ENCODE results near the gene EEFSEC. TPM values are rescaled to one million over a fixed set of nuclear protein-coding genes. Genes with fewer than 3 reads are reported as not detected.

EEFSEC gene
- polyA plus RNA-seq, 1 donor (not counting 4 experiments of a cell fraction or from before 2014, with no cell fraction given) = 8.7 TPM

DNA sequence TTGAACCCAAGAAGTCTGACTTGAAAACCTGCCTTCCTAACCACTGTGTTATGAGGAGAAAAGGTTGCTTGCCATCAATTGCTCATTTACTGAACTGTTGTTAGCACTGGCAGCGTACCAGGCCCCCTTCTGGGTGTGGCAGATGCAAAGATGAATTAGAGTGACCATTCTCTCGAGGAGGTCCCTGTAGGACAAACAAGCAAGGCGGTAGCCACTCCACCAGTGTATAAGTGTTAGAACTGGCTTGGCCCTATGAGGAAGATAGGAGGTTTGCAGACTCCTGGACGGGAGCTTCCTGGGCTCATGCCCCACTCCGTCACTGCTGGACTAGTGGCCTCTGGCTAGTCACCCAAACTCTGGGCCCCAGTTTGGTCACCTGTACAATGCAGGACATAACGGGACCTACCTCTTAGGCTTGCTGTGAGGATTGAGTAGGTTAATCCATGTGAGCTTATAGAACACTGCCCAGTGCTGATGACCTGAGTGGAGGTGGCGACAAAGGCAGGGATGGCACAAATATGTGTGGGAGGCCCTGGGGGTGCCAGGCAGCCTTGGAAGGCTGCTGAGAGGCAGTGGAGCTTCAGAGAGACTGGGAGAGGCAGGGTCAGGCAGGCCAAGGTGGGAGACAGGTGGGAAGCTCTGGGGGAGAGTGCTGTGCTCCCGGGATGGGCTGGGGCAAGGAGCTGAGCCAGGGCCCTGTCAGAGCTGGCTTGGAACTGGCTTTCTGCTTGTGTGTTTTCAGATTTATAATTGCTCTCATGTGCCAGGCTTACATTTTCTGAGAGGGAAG is 167.5 kb downstream of the EEFSEC start:
- TF ChIP-seq, protein P1, sequence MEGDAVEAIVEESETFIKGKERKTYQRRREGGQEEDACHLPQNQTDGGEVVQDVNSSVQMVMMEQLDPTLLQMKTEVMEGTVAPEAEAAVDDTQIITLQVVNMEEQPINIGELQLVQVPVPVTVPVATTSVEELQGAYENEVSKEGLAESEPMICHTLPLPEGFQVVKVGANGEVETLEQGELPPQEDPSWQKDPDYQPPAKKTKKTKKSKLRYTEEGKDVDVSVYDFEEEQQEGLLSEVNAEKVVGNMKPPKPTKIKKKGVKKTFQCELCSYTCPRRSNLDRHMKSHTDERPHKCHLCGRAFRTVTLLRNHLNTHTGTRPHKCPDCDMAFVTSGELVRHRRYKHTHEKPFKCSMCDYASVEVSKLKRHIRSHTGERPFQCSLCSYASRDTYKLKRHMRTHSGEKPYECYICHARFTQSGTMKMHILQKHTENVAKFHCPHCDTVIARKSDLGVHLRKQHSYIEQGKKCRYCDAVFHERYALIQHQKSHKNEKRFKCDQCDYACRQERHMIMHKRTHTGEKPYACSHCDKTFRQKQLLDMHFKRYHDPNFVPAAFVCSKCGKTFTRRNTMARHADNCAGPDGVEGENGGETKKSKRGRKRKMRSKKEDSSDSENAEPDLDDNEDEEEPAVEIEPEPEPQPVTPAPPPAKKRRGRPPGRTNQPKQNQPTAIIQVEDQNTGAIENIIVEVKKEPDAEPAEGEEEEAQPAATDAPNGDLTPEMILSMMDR (optimal IDR thresholded peaks at IDR 0.05 in 1 of 3, IDR thresholded peaks at IDR 0.05 in 1 of 3, conservative IDR thresholded peaks at IDR 0.05 in 1 of 3; ENCODE audit: extremely low read depth in 1 of 3, insufficient read depth in 2 of 3, low read length in 3 of 3) = no peak
- TF ChIP-seq EZH2 (IDR thresholded peaks at IDR 0.05; ENCODE audit: low read length) = no peak
- Histone ChIP-seq H3K4me1 (ENCODE audit: control insufficient read depth, extremely low read depth, insufficient read depth, low read length) (no peaks in the 10 kb centered on the region), H3K36me3 (ENCODE audit: control insufficient read depth in 2 of 2, extremely low read depth in 1 of 2, insufficient read depth in 2 of 2, low read length in 2 of 2) (peaks cover 1 to 6% of the 10 kb centered on the region in 2 experiments), H3K27ac (ENCODE audit: control insufficient read depth, insufficient read depth, low read length) (no peak overlapping the region), H3K79me2 (ENCODE audit: control insufficient read depth, insufficient read depth, low read length) (no peaks in the 10 kb centered on the region), H2AFZ (ENCODE audit: control insufficient read depth, low read length) (no peak overlapping the region), H3K4me2 (ENCODE audit: control insufficient read depth, extremely low read depth, insufficient read depth, low read depth, low read length) (no peak overlapping the region), H3K9me1 (ENCODE audit: control insufficient read depth, extremely low read depth, insufficient read depth, low read length) (no peaks in the 10 kb centered on the region), H3K9ac (ENCODE audit: control insufficient read depth, extremely low read depth, insufficient read depth, low read length) (no peak overlapping the region), H4K20me1 (ENCODE audit: control insufficient read depth, extremely low read depth, insufficient read depth, low read length) (no peaks in the 10 kb centered on the region), H3K4me3 (ENCODE audit: control insufficient read depth in 2 of 3, extremely low read depth in 1 of 3, insufficient read depth in 2 of 3, low read depth in 1 of 3, low read length in 3 of 3) (no peak overlapping the region), H3K9me3 (ENCODE audit: control insufficient read depth, low read depth, low read length) (no peaks in the 10 kb centered on the region), H3K27me3 (ENCODE audit: control insufficient read depth, extremely low read depth, insufficient read depth, low read length) (no peaks in the 10 kb centered on the region)
- FAIRE-seq = no peak
- DNase-seq (ENCODE audit: low read depth, low spot score) = no peak
- dilution Hi-C loops (cut with MboI; ENCODE audit: extremely low pct_ligation_motif_present, low sequenced_read_pairs) = no loop called here

- H3K27me3 ChIP-seq (ENCODE audit: control insufficient read depth, extremely low read depth, insufficient read depth, low read length) = no peaks in the 10 kb centered on the region
- no peaks in the 10 kb centered on the region for H3K9me1 ChIP-seq (ENCODE audit: control insufficient read depth, extremely low read depth, insufficient read depth, low read length)
- no peaks in the 10 kb centered on the region for H4K20me1 ChIP-seq (ENCODE audit: control insufficient read depth, extremely low read depth, insufficient read depth, low read length)
- FAIRE-seq (no peak), DNase-seq (ENCODE audit: low read depth, low spot score) (no peak)
- H3K27ac ChIP-seq (ENCODE audit: control insufficient read depth, insufficient read depth, low read length) = no peak overlapping the region
- H3K9ac ChIP-seq (ENCODE audit: control insufficient read depth, extremely low read depth, insufficient read depth, low read length) = no peak overlapping the region
- no peaks in the 10 kb centered on the region for H3K9me3 ChIP-seq (ENCODE audit: control insufficient read depth, low read depth, low read length)
- peaks cover 1 to 6% of the 10 kb centered on the region in 2 experiments for H3K36me3 ChIP-seq (ENCODE audit: control insufficient read depth in 2 of 2, extremely low read depth in 1 of 2, insufficient read depth in 2 of 2, low read length in 2 of 2)
- no peak overlapping the region for H2AFZ ChIP-seq (ENCODE audit: control insufficient read depth, low read length)
- H3K4me2 ChIP-seq (ENCODE audit: control insufficient read depth, extremely low read depth, insufficient read depth, low read depth, low read length) = no peak overlapping the region
- no peaks in the 10 kb centered on the region for H3K4me1 ChIP-seq (ENCODE audit: control insufficient read depth, extremely low read depth, insufficient read depth, low read length)
- H3K79me2 ChIP-seq (ENCODE audit: control insufficient read depth, insufficient read depth, low read length) = no peaks in the 10 kb centered on the region
- no peak for TF ChIP-seq EZH2 (IDR thresholded peaks at IDR 0.05; ENCODE audit: low read length)
- TF ChIP-seq, protein P1 (optimal IDR thresholded peaks at IDR 0.05 in 1 of 3, IDR thresholded peaks at IDR 0.05 in 1 of 3, conservative IDR thresholded peaks at IDR 0.05 in 1 of 3; ENCODE audit: extremely low read depth in 1 of 3, insufficient read depth in 2 of 3, low read length in 3 of 3) = no peak
- dilution Hi-C loops (cut with MboI; ENCODE audit: extremely low pct_ligation_motif_present, low sequenced_read_pairs) = no loop called here
- no peak overlapping the region for H3K4me3 ChIP-seq (ENCODE audit: control insufficient read depth in 2 of 3, extremely low read depth in 1 of 3, insufficient read depth in 2 of 3, low read depth in 1 of 3, low read length in 3 of 3)
Observed at GRCh38 chr3:128321418-128321817, 168.1 kb downstream of the EEFSEC start.
